ENCODE results near the gene POMT1.
"Not testable (repeated sequence)": the region's sequence is repeated elsewhere in the genome, so short reads cannot be mapped to it uniquely, and the experiment has no call there.

Gene POMT1

GRCh38 chr9:131545786-131546335 lies 43.1 kb downstream of the POMT1 start:
- Histone ChIP-seq H3K36me3 (ENCODE audit: insufficient read depth, low read length) (no peaks in the 10 kb centered on the region), H4K20me1 (ENCODE audit: insufficient read depth, low read length) (no peaks in the 10 kb centered on the region), H3K79me2 (ENCODE audit: insufficient read depth, low read length) (no peaks in the 10 kb centered on the region), H3K4me3 (ENCODE audit: low read depth in 1 of 2, low read length in 2 of 2) (no peak overlapping the region), H3K9ac (ENCODE audit: low read depth, low read length) (no peak overlapping the region), H2AFZ (ENCODE audit: low read depth, low read length) (no peak overlapping the region), H3K4me1 (ENCODE audit: insufficient read depth, low read length) (no peaks in the 10 kb centered on the region), H3K27me3 (ENCODE audit: insufficient read depth, low read length, poor library complexity) (no peaks in the 10 kb centered on the region), H3K27ac (ENCODE audit: low read length) (no peak overlapping the region), H3K9me3 (ENCODE audit: insufficient read depth, low read length, severe bottlenecking) (peaks cover 6% of the 10 kb centered on the region), H3K4me2 (ENCODE audit: insufficient read depth, low read length) (no peak overlapping the region)
- DNase-seq = no peak
- ATAC-seq (ENCODE audit: insufficient read depth, low read depth) = no peak
- TF ChIP-seq, protein P1, sequence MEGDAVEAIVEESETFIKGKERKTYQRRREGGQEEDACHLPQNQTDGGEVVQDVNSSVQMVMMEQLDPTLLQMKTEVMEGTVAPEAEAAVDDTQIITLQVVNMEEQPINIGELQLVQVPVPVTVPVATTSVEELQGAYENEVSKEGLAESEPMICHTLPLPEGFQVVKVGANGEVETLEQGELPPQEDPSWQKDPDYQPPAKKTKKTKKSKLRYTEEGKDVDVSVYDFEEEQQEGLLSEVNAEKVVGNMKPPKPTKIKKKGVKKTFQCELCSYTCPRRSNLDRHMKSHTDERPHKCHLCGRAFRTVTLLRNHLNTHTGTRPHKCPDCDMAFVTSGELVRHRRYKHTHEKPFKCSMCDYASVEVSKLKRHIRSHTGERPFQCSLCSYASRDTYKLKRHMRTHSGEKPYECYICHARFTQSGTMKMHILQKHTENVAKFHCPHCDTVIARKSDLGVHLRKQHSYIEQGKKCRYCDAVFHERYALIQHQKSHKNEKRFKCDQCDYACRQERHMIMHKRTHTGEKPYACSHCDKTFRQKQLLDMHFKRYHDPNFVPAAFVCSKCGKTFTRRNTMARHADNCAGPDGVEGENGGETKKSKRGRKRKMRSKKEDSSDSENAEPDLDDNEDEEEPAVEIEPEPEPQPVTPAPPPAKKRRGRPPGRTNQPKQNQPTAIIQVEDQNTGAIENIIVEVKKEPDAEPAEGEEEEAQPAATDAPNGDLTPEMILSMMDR (IDR thresholded peaks at IDR 0.05; ENCODE audit: borderline replicate concordance, extremely low read depth, low read length, poor library complexity, severe bottlenecking) = no peak
- TF ChIP-seq EZH2 (IDR thresholded peaks at IDR 0.05; ENCODE audit: borderline replicate concordance, low read depth, low read length, severe bottlenecking) = no peak

- no peak overlapping the region for H3K4me3 ChIP-seq (ENCODE audit: low read depth in 1 of 2, low read length in 2 of 2)
- no peak for DNase-seq
- no peaks in the 10 kb centered on the region for H3K4me1 ChIP-seq (ENCODE audit: insufficient read depth, low read length)
- peaks cover 6% of the 10 kb centered on the region for H3K9me3 ChIP-seq (ENCODE audit: insufficient read depth, low read length, severe bottlenecking)
- H3K9ac ChIP-seq (ENCODE audit: low read depth, low read length) = no peak overlapping the region
- no peak for ATAC-seq (ENCODE audit: insufficient read depth, low read depth)
- H3K27ac ChIP-seq (ENCODE audit: low read length) = no peak overlapping the region
- H2AFZ ChIP-seq (ENCODE audit: low read depth, low read length) = no peak overlapping the region
- H4K20me1 ChIP-seq (ENCODE audit: insufficient read depth, low read length) = no peaks in the 10 kb centered on the region
- H3K36me3 ChIP-seq (ENCODE audit: insufficient read depth, low read length) = no peaks in the 10 kb centered on the region
- no peaks in the 10 kb centered on the region for H3K27me3 ChIP-seq (ENCODE audit: insufficient read depth, low read length, poor library complexity)
- TF ChIP-seq, protein P1 (IDR thresholded peaks at IDR 0.05; ENCODE audit: borderline replicate concordance, extremely low read depth, low read length, poor library complexity, severe bottlenecking) = no peak
- TF ChIP-seq EZH2 (IDR thresholded peaks at IDR 0.05; ENCODE audit: borderline replicate concordance, low read depth, low read length, severe bottlenecking) = no peak
- no peak overlapping the region for H3K4me2 ChIP-seq (ENCODE audit: insufficient read depth, low read length)
- H3K79me2 ChIP-seq (ENCODE audit: insufficient read depth, low read length) = no peaks in the 10 kb centered on the region
These were observed 43.8 kb downstream of the POMT1 start for GRCh38 chr9:131546336-131547084.

- H3K79me2 ChIP-seq (ENCODE audit: insufficient read depth, low read length); H4K20me1 ChIP-seq (ENCODE audit: insufficient read depth, low read length); ATAC-seq (ENCODE audit: insufficient read depth, low read depth); H3K4me1 ChIP-seq (ENCODE audit: insufficient read depth, low read length); H3K9ac ChIP-seq (ENCODE audit: low read depth, low read length); H3K4me2 ChIP-seq (ENCODE audit: insufficient read depth, low read length); H3K36me3 ChIP-seq (ENCODE audit: insufficient read depth, low read length); H3K27ac ChIP-seq (ENCODE audit: low read length); H3K4me3 ChIP-seq (ENCODE audit: low read depth in 1 of 2, low read length in 2 of 2); H3K9me3 ChIP-seq (ENCODE audit: insufficient read depth, low read length, severe bottlenecking); DNase-seq; H3K27me3 ChIP-seq (ENCODE audit: insufficient read depth, low read length, poor library complexity); H2AFZ ChIP-seq (ENCODE audit: low read depth, low read length): not testable (repeated sequence)
These were observed 46.5 kb downstream of the POMT1 start for GRCh38 chr9:131549186-131549585.

DNA sequence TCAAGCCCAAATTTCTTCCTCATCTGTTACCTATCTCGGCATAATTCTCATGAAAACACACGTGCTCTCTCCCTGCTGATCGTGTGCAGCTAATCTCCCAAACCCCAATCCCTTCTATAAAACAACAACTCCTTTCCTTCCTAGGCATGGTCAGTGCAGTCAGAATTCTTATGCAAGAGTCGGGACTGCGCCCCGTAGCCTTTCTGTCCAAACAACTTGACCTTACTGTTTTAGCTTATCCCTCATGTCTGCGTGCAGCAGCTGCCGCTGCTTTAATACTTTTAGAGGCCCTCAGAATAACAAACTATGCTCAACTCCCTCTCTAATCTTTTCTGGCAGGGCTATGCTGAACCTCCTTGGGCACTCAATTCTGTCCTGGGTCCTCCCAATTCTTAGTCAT lies 47.7 kb downstream of the POMT1 start:
- H3K79me2 ChIP-seq (ENCODE audit: insufficient read depth, low read length); H3K9ac ChIP-seq (ENCODE audit: low read depth, low read length); H3K9me3 ChIP-seq (ENCODE audit: insufficient read depth, low read length, severe bottlenecking); H3K36me3 ChIP-seq (ENCODE audit: insufficient read depth, low read length); H4K20me1 ChIP-seq (ENCODE audit: insufficient read depth, low read length); DNase-seq; ATAC-seq (ENCODE audit: insufficient read depth, low read depth); H2AFZ ChIP-seq (ENCODE audit: low read depth, low read length); H3K4me1 ChIP-seq (ENCODE audit: insufficient read depth, low read length); H3K27ac ChIP-seq (ENCODE audit: low read length); H3K27me3 ChIP-seq (ENCODE audit: insufficient read depth, low read length, poor library complexity); H3K4me2 ChIP-seq (ENCODE audit: insufficient read depth, low read length); H3K4me3 ChIP-seq (ENCODE audit: low read depth in 1 of 2, low read length in 2 of 2): not testable (repeated sequence)
